ENCODE measurements around the gene SLC9A8.

- TF ChIP-seq POLR2A (IDR thresholded peaks at IDR 0.05; ENCODE audit: low read length) (no peak), GATA1 (IDR thresholded peaks at IDR 0.05; ENCODE audit: low read depth, low read length) (no peak)
These were observed 73.1 kb downstream of the SLC9A8 start for GRCh38 chr20:49885558-49886332.

Data from erythroblast (primary cell).